Sigmoid colon (tissue), 7 donors: Measurements from ENCODE around the gene MYH14. TPM values are rescaled to one million over a fixed set of nuclear protein-coding genes. Genes with fewer than 3 reads are reported as not detected.

Experiments used
- DNase-seq: peaks from one replicate; pipeline ENCODE4 v3.0.0-alpha.2; 2019
- H3K27ac ChIP-seq, 4 donors: fragments of 200-600 bp; sonication (generic); one replicate each; pipeline ENCODE4 v1.5.1; 2016 to 2019; ENCODE audit warnings: mild to moderate bottlenecking in 1 of 4
- H3K27me3 ChIP-seq, 3 donors: fragments of 200-600 bp; sonication (generic); one replicate each; pipeline ENCODE4 v1.5.1; 2019; ENCODE audit warnings: mild to moderate bottlenecking in 1 of 3
- H3K36me3 ChIP-seq, 4 donors: fragments of 200-600 bp; sonication (generic); one replicate each; pipeline ENCODE4 v1.5.1; 2016 to 2019
- H3K4me1 ChIP-seq, 4 donors: fragments of 200-600 bp; sonication (generic); one replicate each; pipeline ENCODE4 v1.5.1; 2017 to 2019
- H3K4me3 ChIP-seq, 4 donors: fragments of 200-600 bp; sonication (generic); one replicate each; pipeline ENCODE4 v1.5.1; 2017 to 2019; ENCODE audit warnings: mild to moderate bottlenecking in 2 of 4, moderate library complexity in 1 of 4
- H3K9me3 ChIP-seq, 4 donors: fragments of 200-600 bp in 3 of 4; sonication (generic) in 3 of 4; one replicate each; pipeline versions ENCODE4 v1.5.1 to v1.6.1; 2013 to 2019
- EP300 ChIP-seq, 4 donors: sonication (generic); formaldehyde crosslinking; IDR thresholded peaks; one replicate each; pipeline ENCODE4 v1.6.1; 2017; ENCODE audit warnings: antibody characterized with exemption in 4 of 4
- POLR2A ChIP-seq, 2 donors: fragments of 450-650 bp; IDR thresholded peaks; one replicate each; pipeline ENCODE4 v1.6.1; 2016; ENCODE audit warnings: antibody characterized with exemption in 2 of 2, mild to moderate bottlenecking in 2 of 2, moderate library complexity in 2 of 2
- POLR2AphosphoS5 ChIP-seq, 4 donors: sonication (generic); formaldehyde crosslinking; IDR thresholded peaks; one replicate each; pipeline ENCODE4 v1.6.1; 2017; ENCODE audit warnings: antibody characterized with exemption in 4 of 4
- WGBS, 2 donors: extraction: QIAGEN DNeasy Blood & Tissue Kit; methylation state at CpG; one replicate each; pipeline ENCODE4 v1.1.7; 2013; 5-methylcytosine and 5-hydroxymethylcytosine counted together
- intact Hi-C: fragments of 100-400 bp; cut with DNase I; formaldehyde crosslinking; loops from one replicate; pipeline ENCODE4 v1.15.1; 2023
- polyA plus RNA-seq, 3 donors: library from polyadenylated mRNA; stranded (reverse); fragments of 200-250 nt; gene quantifications; one replicate each; pipeline ENCODE4 v1.2.3, GENCODE V29; 2013
- total RNA-seq, 4 donors: library from RNA; depleted of rRNA; stranded (reverse); fragments of >200 nt; gene quantifications; one replicate each; pipeline ENCODE4 v1.1.0, GENCODE V29; 2016
- TF ChIP-seq, protein P1 (sequence below), 4 experiments: fragments of 450-650 bp in 3 of 4; fragments of 200-600 bp in 1 of 4; IDR thresholded peaks; one replicate each; pipeline ENCODE4 v1.5.1; 2016 to 2019; ENCODE audit warnings: antibody characterized with exemption in 4 of 4, mild to moderate bottlenecking in 3 of 4, moderate library complexity in 2 of 4
- donor health status: healthy with polysubstance abuse.
- donor health status: Bipolar disorder and iron deficiency.
- donor health status: healthy.

MYH14 gene
- total and polyA plus RNA-seq, 7 donors, result 0.16 to 479 (median 3.9) TPM

DNA sequence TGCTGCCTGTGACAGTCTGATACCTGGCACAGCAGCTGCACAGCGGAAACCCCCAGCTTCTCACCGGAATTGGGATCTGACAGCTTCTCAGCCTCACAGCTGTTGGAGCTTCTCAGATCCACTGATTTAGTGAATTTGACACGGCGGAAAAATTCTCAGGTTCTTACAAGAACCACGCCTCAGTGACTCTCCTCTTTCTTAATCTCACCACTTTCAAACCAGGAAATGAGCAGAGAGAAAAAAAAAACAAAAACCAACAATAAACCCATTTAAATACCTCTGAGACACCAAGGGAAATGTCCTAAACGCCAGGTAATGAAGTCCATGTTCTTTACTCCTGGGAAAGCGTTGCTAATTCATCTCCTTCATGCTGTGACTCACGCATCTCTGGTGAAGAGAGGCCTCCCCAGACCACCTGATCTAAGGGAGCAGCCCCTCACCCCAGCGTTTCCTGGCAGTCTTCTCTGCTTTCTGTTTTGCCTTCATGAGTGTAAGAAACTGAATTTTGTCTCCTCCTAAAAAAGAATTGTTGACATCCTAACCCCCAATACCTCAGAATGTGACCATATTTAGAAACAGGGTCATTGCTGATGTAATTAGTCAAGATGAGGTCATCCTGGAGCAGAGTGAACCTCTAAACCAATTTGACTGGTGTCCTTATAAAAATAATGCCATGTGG lies 24.4 kb upstream of the MYH14 start:
- no peaks in the 10 kb centered on the region for H3K4me1 ChIP-seq
- H3K27me3 ChIP-seq, result peaks cover 0 to 29% (median 8%) of the 10 kb centered on the region in 3 donors
- H3K27ac ChIP-seq, result no peak overlapping the region
- WGBS, 2 donors, result 11 to 47% methylated on average over 9 of the region's 9 CpGs
- intact Hi-C loops, result no loop called here
- DNase-seq, result no peak
- TF ChIP-seq, protein P1, sequence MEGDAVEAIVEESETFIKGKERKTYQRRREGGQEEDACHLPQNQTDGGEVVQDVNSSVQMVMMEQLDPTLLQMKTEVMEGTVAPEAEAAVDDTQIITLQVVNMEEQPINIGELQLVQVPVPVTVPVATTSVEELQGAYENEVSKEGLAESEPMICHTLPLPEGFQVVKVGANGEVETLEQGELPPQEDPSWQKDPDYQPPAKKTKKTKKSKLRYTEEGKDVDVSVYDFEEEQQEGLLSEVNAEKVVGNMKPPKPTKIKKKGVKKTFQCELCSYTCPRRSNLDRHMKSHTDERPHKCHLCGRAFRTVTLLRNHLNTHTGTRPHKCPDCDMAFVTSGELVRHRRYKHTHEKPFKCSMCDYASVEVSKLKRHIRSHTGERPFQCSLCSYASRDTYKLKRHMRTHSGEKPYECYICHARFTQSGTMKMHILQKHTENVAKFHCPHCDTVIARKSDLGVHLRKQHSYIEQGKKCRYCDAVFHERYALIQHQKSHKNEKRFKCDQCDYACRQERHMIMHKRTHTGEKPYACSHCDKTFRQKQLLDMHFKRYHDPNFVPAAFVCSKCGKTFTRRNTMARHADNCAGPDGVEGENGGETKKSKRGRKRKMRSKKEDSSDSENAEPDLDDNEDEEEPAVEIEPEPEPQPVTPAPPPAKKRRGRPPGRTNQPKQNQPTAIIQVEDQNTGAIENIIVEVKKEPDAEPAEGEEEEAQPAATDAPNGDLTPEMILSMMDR (IDR thresholded peaks at IDR 0.05), result no peak
- no peak for TF ChIP-seq POLR2AphosphoS5 (IDR thresholded peaks at IDR 0.05)
- no peak for TF ChIP-seq EP300 (IDR thresholded peaks at IDR 0.05)
- TF ChIP-seq POLR2A (IDR thresholded peaks at IDR 0.05), result no peak
- H3K9me3 ChIP-seq, result no peaks in the 10 kb centered on the region
- no peak overlapping the region for H3K4me3 ChIP-seq
- H3K36me3 ChIP-seq, result no peaks in the 10 kb centered on the region

DNA sequence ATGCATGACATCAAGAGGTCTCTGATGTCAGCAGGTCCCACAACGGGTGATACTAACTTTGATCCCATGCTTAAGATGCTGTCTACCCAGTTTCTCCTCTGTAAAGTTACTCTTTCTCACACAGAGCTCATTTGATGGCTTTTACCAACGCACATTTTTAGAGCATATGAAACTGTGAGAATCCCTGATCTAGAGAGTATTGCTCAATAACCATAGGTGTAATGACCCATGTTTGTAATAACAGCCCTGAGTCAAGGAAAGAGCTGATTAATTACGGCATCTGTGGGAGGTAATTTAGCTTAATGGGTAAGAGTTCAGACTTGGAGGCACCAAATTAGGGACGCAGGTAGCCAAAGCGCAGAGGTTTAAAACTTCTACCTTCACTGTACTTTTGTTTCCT lies 22.3 kb upstream of the MYH14 start:
- no peak overlapping the region for H3K4me3 ChIP-seq
- intact Hi-C loops, result no loop called here

DNA sequence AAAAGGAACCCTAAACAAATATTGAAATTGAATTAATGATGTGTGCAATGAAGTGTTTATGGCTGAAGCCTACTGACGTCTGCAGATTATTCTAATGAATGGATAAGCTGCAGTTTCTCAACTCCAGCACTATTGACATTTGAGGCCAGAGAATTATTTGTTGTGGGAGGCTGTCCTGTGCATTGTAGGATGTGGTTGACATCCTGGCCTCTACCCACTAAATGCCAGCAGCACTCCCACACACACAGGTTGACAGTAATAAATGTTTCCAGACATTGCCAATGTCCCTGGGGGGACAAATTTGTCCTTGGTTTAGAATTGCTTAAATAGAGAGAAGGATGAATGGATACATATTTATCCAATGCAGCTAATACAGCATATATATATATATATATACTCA lies 19.2 kb upstream of the MYH14 start:
- TF ChIP-seq, protein P1 (IDR thresholded peaks at IDR 0.05), result no peak
- Histone ChIP-seq H3K27ac (no peak overlapping the region), H3K4me1 (no peaks in the 10 kb centered on the region), H3K27me3 (peaks cover 0 to 22% (median 8%) of the 10 kb centered on the region in 3 donors), H3K36me3 (no peaks in the 10 kb centered on the region), H3K4me3 (no peak overlapping the region), H3K9me3 (no peaks in the 10 kb centered on the region)
- no peak for DNase-seq
- WGBS, 2 donors, result 11 to 22% methylated on average over 1 of the region's 1 CpG
- intact Hi-C loops, result no loop called here

More for the DNA sequence above, 22.3 kb upstream of the MYH14 start:
- Histone ChIP-seq H3K27ac (no peak overlapping the region), H3K4me1 (no peaks in the 10 kb centered on the region), H3K9me3 (no peaks in the 10 kb centered on the region), H3K27me3 (peaks cover 0 to 28% (median 8%) of the 10 kb centered on the region in 3 donors), H3K36me3 (no peaks in the 10 kb centered on the region)
- WGBS, 2 donors, result 73 to 75% methylated on average over 5 of the region's 5 CpGs
- TF ChIP-seq POLR2AphosphoS5 (IDR thresholded peaks at IDR 0.05) (no peak), EP300 (IDR thresholded peaks at IDR 0.05) (no peak), POLR2A (IDR thresholded peaks at IDR 0.05) (no peak)
- TF ChIP-seq, protein P1 (IDR thresholded peaks at IDR 0.05), result no peak
- no peak for DNase-seq

DNA sequence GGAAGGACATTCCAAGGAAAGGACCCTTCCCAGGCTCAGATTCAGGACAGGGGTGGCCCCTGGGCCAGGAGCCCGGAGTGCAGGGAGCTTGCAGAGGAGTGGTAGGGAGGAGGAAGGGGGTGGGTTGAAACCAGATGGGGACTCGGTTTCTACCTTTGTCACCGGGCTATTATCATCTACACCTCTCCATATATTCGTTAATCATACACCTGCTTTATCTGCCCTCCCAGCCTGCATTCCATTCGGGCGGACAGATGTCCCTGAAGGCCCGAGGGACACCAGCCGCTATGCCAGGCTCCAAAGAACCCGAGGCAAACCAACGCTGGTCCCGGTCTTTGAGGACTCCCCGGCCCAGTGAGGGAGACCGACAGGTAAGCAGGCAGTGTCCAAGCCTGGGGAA lies 15.5 kb upstream of the MYH14 start:
- Histone ChIP-seq H3K4me1 (no peaks in the 10 kb centered on the region), H3K27me3 (peaks cover 0 to 2% (median 0%) of the 10 kb centered on the region in 3 donors), H3K36me3 (no peaks in the 10 kb centered on the region), H3K4me3 (no peak overlapping the region), H3K27ac (no peak overlapping the region), H3K9me3 (no peaks in the 10 kb centered on the region)
- DNase-seq, result no peak
- peak in 1 of 4 donors; percentile 50 for TF ChIP-seq POLR2AphosphoS5 (IDR thresholded peaks at IDR 0.05)
- no peak for TF ChIP-seq EP300 (IDR thresholded peaks at IDR 0.05)
- TF ChIP-seq POLR2A (IDR thresholded peaks at IDR 0.05), result peak in 1 of 2 donors; percentile 81
- TF ChIP-seq, protein P1 (IDR thresholded peaks at IDR 0.05), result no peak
- intact Hi-C loops, result no loop called here
- WGBS, 2 donors, result 17 to 69% methylated on average over 13 of the region's 13 CpGs

DNA sequence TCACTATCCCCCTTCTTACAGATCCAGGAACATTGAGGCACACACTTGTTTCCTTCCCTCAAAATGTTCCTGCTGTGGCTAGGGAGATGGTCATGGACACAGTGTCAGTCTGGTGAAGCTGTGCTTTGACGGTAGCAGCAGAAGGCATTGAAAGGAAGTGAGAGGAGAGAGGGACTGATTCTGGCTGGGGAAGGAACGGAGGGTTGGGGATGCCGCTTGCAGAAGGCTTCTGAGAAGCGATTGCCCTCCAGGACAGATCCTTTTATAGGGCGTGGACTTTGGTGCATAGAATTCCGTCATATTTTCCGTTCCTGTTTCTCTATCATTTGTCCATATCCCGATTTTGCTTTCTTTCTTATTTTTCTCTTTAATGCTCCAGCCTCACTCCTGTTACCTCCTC lies 14.1 kb upstream of the MYH14 start:
- Histone ChIP-seq H3K4me1 (no peaks in the 10 kb centered on the region), H3K36me3 (no peaks in the 10 kb centered on the region), H3K4me3 (no peak overlapping the region), H3K27ac (no peak overlapping the region), H3K9me3 (no peaks in the 10 kb centered on the region), H3K27me3 (peaks cover 0 to 12% (median 0%) of the 10 kb centered on the region in 3 donors)
- intact Hi-C loops, result no loop called here
- WGBS, 2 donors, result 9 to 66% methylated on average over 8 of the region's 8 CpGs
- no peak for TF ChIP-seq EP300 (IDR thresholded peaks at IDR 0.05)
- peak in 1 of 2 donors; percentile 31 for TF ChIP-seq POLR2A (IDR thresholded peaks at IDR 0.05)
- TF ChIP-seq, protein P1 (IDR thresholded peaks at IDR 0.05), result no peak
- no peak for TF ChIP-seq POLR2AphosphoS5 (IDR thresholded peaks at IDR 0.05)
- DNase-seq, result no peak
